K562 (cell line): ENCODE results near the gene N4BP2. TPM values are rescaled to one million over a fixed set of nuclear protein-coding genes. Genes with fewer than 3 reads are reported as not detected.
A peak's percentile ranks its signal among the peaks of the same experiment; 100 is the strongest.

Source experiments
- ATAC-seq: fragments of 200-7000 bp; cut with Tn5 transposase; 3 replicates; pipeline ENCODE4 v1.9.1; 2020; ENCODE audit warnings: moderate library complexity
- BruUV-seq: library from RNA; stranded (reverse); fragments of 400-500 nt; replicated peaks from 2 replicates; lab custom pipeline; 2021; lab: Mats Ljungman, UMichigan
- CTCF ChIA-PET: fragments of 300-600 bp; formaldehyde crosslinking; extraction: SDS; loops from one replicate; lab custom pipeline; 2021; ENCODE audit warnings: low intra/inter-chr PET ratio; lab: Yijun Ruan, JAX
- POLR2A ChIA-PET: fragments of 300-600, 350-650 bp; sonication (Branson Sonifier 250); formaldehyde crosslinking; extraction: SDS; loops from one replicate; lab custom pipeline; 2021; ENCODE audit warnings: antibody characterized with exemption, inconsistent platforms; lab: Yijun Ruan, JAX
- DNase-seq, 4 experiments: peaks; one replicate each; pipeline versions ENCODE4 v3.0.0 to v3.0.0-alpha.2; 2011 to 2018; ENCODE audit warnings: low spot score in 3 of 4, mixed read lengths in 3 of 4; ENCODE audit errors: extremely low read depth in 1 of 4
- FAIRE-seq: peaks from 2 replicates; lab custom pipeline; 2011; peaks lifted over from hg19 to GRCh38; lab: Jason Lieb, UNC
- H2AFZ ChIP-seq: 2 replicates; pipeline ENCODE4 v1.6.0; 2011; ENCODE audit warnings: low read depth, low read length, control low read depth, inconsistent platforms
- H3K27ac ChIP-seq: fragments of 200-600 bp; 3 replicates; pipeline ENCODE4 v1.8.0; 2011; ENCODE audit warnings: low read depth, mild to moderate bottlenecking, control low read depth, inconsistent platforms, low read length, moderate library complexity, mixed read lengths; ENCODE audit errors: extremely low read depth
- H3K27me3 ChIP-seq, 2 experiments: fragments of 300-600 bp in 1 of 2; 2 replicates in 1 of 2; 3 replicates in 1 of 2; pipeline versions ENCODE4 v1.6.0 to v1.8.0; 2011; ENCODE audit warnings: inconsistent platforms in 2 of 2, low read length in 2 of 2, mild to moderate bottlenecking in 1 of 2, mixed read lengths in 1 of 2, moderate library complexity in 1 of 2; ENCODE audit not compliant: control insufficient read depth in 2 of 2, insufficient read depth in 2 of 2
- H3K36me3 ChIP-seq: fragments of 300-600 bp; 3 replicates; pipeline ENCODE4 v1.8.0; 2011; ENCODE audit warnings: mild to moderate bottlenecking, low read length, inconsistent platforms; ENCODE audit not compliant: control insufficient read depth, insufficient read depth
- H3K4me1 ChIP-seq, 2 experiments: fragments of 200-600 bp in 1 of 2; replicated peaks in 1 of 2; 2 replicates in 1 of 2; 3 replicates in 1 of 2; pipeline versions ENCODE4 v1.5.1 to v1.8.0; 2011; ENCODE audit warnings: inconsistent platforms in 2 of 2, low read length in 2 of 2, mild to moderate bottlenecking in 1 of 2, mixed read lengths in 1 of 2, moderate library complexity in 1 of 2; ENCODE audit not compliant: control insufficient read depth in 2 of 2, insufficient read depth in 2 of 2
- H3K4me2 ChIP-seq: 2 replicates; pipeline ENCODE4 v1.6.1; 2011; ENCODE audit warnings: low read length, control low read depth, inconsistent platforms, mixed read lengths; ENCODE audit not compliant: insufficient read depth
- H3K4me3 ChIP-seq: fragments of 200-600 bp; sonication (generic), shearing (Covaris generic); 2 replicates; pipeline ENCODE4 v1.5.1; 2016; ENCODE audit warnings: control low read depth, inconsistent platforms
- H3K79me2 ChIP-seq: fragments of 200-600 bp; 3 replicates; pipeline ENCODE4 v1.8.0; 2011; ENCODE audit warnings: low read length, inconsistent platforms; ENCODE audit not compliant: control insufficient read depth, insufficient read depth
- H3K9ac ChIP-seq, 2 experiments: 2 replicates each; pipeline versions ENCODE4 v1.6.0 to v1.6.1; 2011; ENCODE audit warnings: low read depth in 2 of 2, low read length in 2 of 2, control low read depth in 1 of 2, inconsistent platforms in 1 of 2, mild to moderate bottlenecking in 1 of 2, mixed read lengths in 1 of 2; ENCODE audit not compliant: insufficient read depth in 1 of 2
- H3K9me1 ChIP-seq: one replicate; pipeline ENCODE4 v1.6.0; 2011; ENCODE audit warnings: inconsistent platforms, mild to moderate bottlenecking, low read length, moderate library complexity; ENCODE audit not compliant: control insufficient read depth, insufficient read depth
- H3K9me3 ChIP-seq: replicated peaks from 2 replicates; pipeline ENCODE4 v1.5.1; 2011; ENCODE audit warnings: low read depth, low read length, inconsistent platforms; ENCODE audit not compliant: control insufficient read depth, insufficient read depth
- H4K20me1 ChIP-seq: replicated peaks from 2 replicates; pipeline ENCODE4 v1.6.1; 2011; ENCODE audit warnings: low read length, inconsistent platforms, mixed read lengths; ENCODE audit not compliant: control insufficient read depth, insufficient read depth
- BRD9 ChIP-seq: fragments of 450-650 bp; IDR thresholded peaks from 2 replicates; pipeline ENCODE4 v1.6.1; 2018; ENCODE audit warnings: low read depth; ENCODE audit not compliant: partially characterized antibody
- CHD1 ChIP-seq: fragments of 200-600 bp; sonication (generic); IDR thresholded peaks from one replicate; pipeline ENCODE4 v1.6.1; 2012; ENCODE audit warnings: mild to moderate bottlenecking, moderate library complexity, low read length, inconsistent platforms
- CTCF ChIP-seq, 3 experiments: IDR thresholded peaks in 2 of 3; conservative IDR thresholded peaks in 1 of 3; 2 replicates each; pipeline ENCODE4 v1.5.1; 2011 to 2012; ENCODE audit warnings: low read length in 3 of 3, mild to moderate bottlenecking in 3 of 3, control low read depth in 2 of 3, improper control_type of control experiment in 1 of 3, inconsistent platforms in 1 of 3, low read depth in 1 of 3, mixed read lengths in 1 of 3, moderate library complexity in 1 of 3; ENCODE audit not compliant: insufficient read depth in 2 of 3
- ELK1 ChIP-seq: sonication (generic); formaldehyde crosslinking; IDR thresholded peaks from 2 replicates; pipeline ENCODE4 v1.8.1; 2022; ENCODE audit warnings: missing genetic modification reagents
- KLF16 ChIP-seq: IDR thresholded peaks from 2 replicates; pipeline ENCODE4 v1.6.1; 2016; ENCODE audit warnings: antibody characterized with exemption
- MAZ ChIP-seq, 2 experiments: fragments of 450-650 bp in 1 of 2; sonication (generic) in 1 of 2; formaldehyde crosslinking; IDR thresholded peaks in 1 of 2; conservative IDR thresholded peaks in 1 of 2; 2 replicates each; pipeline versions ENCODE4 v1.4.0 to v1.5.0; 2020; ENCODE audit warnings: mild to moderate bottlenecking in 1 of 2, missing genetic modification reagents in 1 of 2
- POLR2G ChIP-seq: fragments of 200-400 bp; formaldehyde crosslinking; IDR thresholded peaks from 2 replicates; pipeline ENCODE4 v1.6.1; 2017; ENCODE audit warnings: low read depth, mild to moderate bottlenecking, antibody characterized with exemption, low read length, moderate library complexity
- RBM25 ChIP-seq: fragments of 200-400 bp; formaldehyde crosslinking; IDR thresholded peaks from 2 replicates; pipeline ENCODE4 v1.6.1; 2018; ENCODE audit warnings: low read length, low read depth, moderate library complexity; ENCODE audit not compliant: severe bottlenecking
- SAFB ChIP-seq: fragments of 200-400 bp; formaldehyde crosslinking; IDR thresholded peaks from 2 replicates; pipeline ENCODE4 v1.6.1; 2017; ENCODE audit warnings: low read depth, low read length, borderline replicate concordance
- SREBF1 ChIP-seq: fragments of 150-350 bp; IDR thresholded peaks from 2 replicates; pipeline ENCODE4 v1.6.1; 2014; ENCODE audit warnings: antibody characterized with exemption, low read depth, low read length, borderline replicate concordance
- ZNF354B ChIP-seq: fragments of 250-450 bp; sonication (Bioruptor Pico); IDR thresholded peaks from 2 replicates; pipeline ENCODE4 v1.4.0; 2020
- ZNF507 ChIP-seq: conservative IDR thresholded peaks from 2 replicates; pipeline ENCODE4 v1.6.1; 2017; ENCODE audit warnings: missing genetic modification characterization, missing compliant biosample characterization
- in situ Hi-C: fragments of 300-500 bp; cut with MboI; formaldehyde crosslinking; loops from 4 replicates; pipeline ENCODE4 v1.15.0; 2018; ENCODE audit warnings: inconsistent platforms, mixed read lengths
- intact Hi-C: fragments of 100-400 bp; cut with micrococcal nuclease; formaldehyde crosslinking; loops from 2 replicates; pipeline ENCODE4 v1.14.2; 2022
- polyA plus RNA-seq, 8 experiments: library from polyadenylated mRNA; depleted of rRNA in 4 of 8; stranded (reverse) in 5 of 8; unstranded in 3 of 8; fragments of >200 nt; fragmentation: Nextera tagmentation in 2 of 8; fragmentation: Illumina TruSeq in 1 of 8; extraction: Ambion mirVana in 2 of 8; extraction: Trizol in 1 of 8; gene quantifications; 2 replicates each; pipeline versions ENCODE4 v1.2.1 to v1.2.3, GENCODE V29; 2011 to 2014; ENCODE audit warnings: inconsistent platforms in 1 of 8, missing spikeins in 1 of 8
- total RNA-seq, 7 experiments: library from RNA; depleted of rRNA in 6 of 7; stranded (reverse); fragments of >200 nt in 6 of 7; fragmentation: Illumina TruSeq in 2 of 7; extraction: Trizol in 2 of 7; gene quantifications; 2 replicates each; pipeline versions ENCODE4 v1.2.1 to v1.2.3, GENCODE V29; 2011 to 2021; ENCODE audit warnings: low replicate concordance in 1 of 7

Gene N4BP2
- total and polyA plus RNA-seq, 9 of the 15 experiments (the other 6 are each of a cell fraction or from before 2014, with no cell fraction given) = 2.7 to 12.6 (median 7.6) TPM

- ATAC-seq (no peak), FAIRE-seq (no peak), DNase-seq (no peak)
- Histone ChIP-seq H3K4me1 (peaks cover 3 to 8% of the 10 kb centered on the region in 2 experiments; a peak in 1 of 5 replicates), H3K9me1 (no peaks in the 10 kb centered on the region), H3K27ac (no peak overlapping the region), H3K36me3 (no peaks in the 10 kb centered on the region), H4K20me1 (no peaks in the 10 kb centered on the region), H2AFZ (no peak overlapping the region), H3K4me3 (no peak overlapping the region), H3K27me3 (no peaks in the 10 kb centered on the region), H3K9ac (no peak overlapping the region), H3K9me3 (no peaks in the 10 kb centered on the region; the same call in 1 of the 2 replicates), H3K4me2 (no peak overlapping the region), H3K79me2 (no peaks in the 10 kb centered on the region)
- BruUV-seq = no TSS peak
- POLR2A ChIA-PET = no interaction called here
- in situ Hi-C loops (no loop called here), intact Hi-C loops (no loop called here)
- CTCF ChIA-PET = no interaction called here
- TF ChIP-seq ZNF507 (tag) (peak; percentile 99), SREBF1 (no peak), CHD1 (no peak), RBM25 (peak; percentile 74), ZNF354B (CRISPR knock-in tag) (peak; percentile 91)
These were observed 111.4 kb downstream of the N4BP2 start for GRCh38 chr4:40168070-40168469.

- in situ Hi-C loops (no loop called here), intact Hi-C loops (no loop called here)
- Histone ChIP-seq H3K9me1 (no peaks in the 10 kb centered on the region), H3K36me3 (no peaks in the 10 kb centered on the region), H3K4me1 (peaks cover 0 to 3% of the 10 kb centered on the region in 2 experiments; a peak in 1 of 5 replicates), H3K9ac (no peak overlapping the region), H3K27me3 (no peaks in the 10 kb centered on the region), H4K20me1 (no peaks in the 10 kb centered on the region), H3K27ac (no peak overlapping the region), H3K4me2 (no peak overlapping the region), H3K4me3 (no peak overlapping the region), H2AFZ (no peak overlapping the region), H3K79me2 (no peaks in the 10 kb centered on the region), H3K9me3 (no peaks in the 10 kb centered on the region; the same call in 1 of the 2 replicates)
- CTCF ChIA-PET = no interaction called here
- FAIRE-seq = no peak
- POLR2A ChIA-PET = interaction anchor here (0.6 kb wide), 1 partner anchor 968 kb away, joined by 4 read pairs; no protein-coding TSS in a partner anchor
- no peak for ATAC-seq
- no TSS peak for BruUV-seq
- DNase-seq = no peak
- TF ChIP-seq SAFB (no peak), BRD9 (no peak), ELK1 (CRISPR knock-in tag) (no peak), CTCF (IDR thresholded peaks at IDR 0.05 in 2 of 3, conservative IDR thresholded peaks at IDR 0.05 in 1 of 3; ENCODE audit: insufficient read depth in 2 of 3, low read depth in 1 of 3, low read length in 3 of 3) (no peak), MAZ (CRISPR knock-in tag; conservative IDR thresholded peaks at IDR 0.05 in 1 of 2, IDR thresholded peaks at IDR 0.05 in 1 of 2) (no peak), KLF16 (no peak), POLR2G (no peak)
These were observed 113.9 kb downstream of the N4BP2 start for GRCh38 chr4:40170588-40170987.
